Naive thymus-derived CD4-positive, alpha-beta T cell (primary cell): ENCODE data around the gene KCNIP4. TPM values are rescaled to one million over a fixed set of nuclear protein-coding genes. Genes with fewer than 3 reads are reported as not detected.

ENCODE experiments used
- ATAC-seq: fragments of 150-1000 bp; cut with Tn5 transposase; 2 replicates; pipeline ENCODE4 v1.10.0; 2021; ENCODE audit warnings: mild to moderate bottlenecking, moderate library complexity
- CTCF ChIA-PET: fragments of 350-600 bp; sonication (Branson Sonifier 250); formaldehyde crosslinking; loops from one replicate; lab custom pipeline; 2021; ENCODE audit warnings: antibody characterized with exemption; lab: Charles Lee
- POLR2A ChIA-PET: fragments of 350-600 bp; sonication (Branson Sonifier 250); formaldehyde crosslinking; loops from one replicate; lab custom pipeline; 2021; ENCODE audit warnings: antibody characterized with exemption, inconsistent platforms; lab: Charles Lee
- DNase-seq, 9 donors: peaks; one replicate each; pipeline versions ENCODE4 v3.0.0 to v3.0.0-alpha.2; 2020 to 2022; ENCODE audit warnings: mixed read lengths in 1 of 9
- H3K27ac ChIP-seq: one replicate; pipeline ENCODE4 v1.7.0; 2013; ENCODE audit warnings: mild to moderate bottlenecking, low read depth, low read length, moderate library complexity
- H3K27me3 ChIP-seq, 2 donors: one replicate each; pipeline ENCODE4 v1.7.0; 2013; ENCODE audit warnings: low read length in 2 of 2, mild to moderate bottlenecking in 2 of 2, moderate library complexity in 2 of 2; ENCODE audit not compliant: control insufficient read depth in 2 of 2, insufficient read depth in 2 of 2
- H3K36me3 ChIP-seq, 3 experiments: 1 replicate in 2 of 3; 2 replicates in 1 of 3; pipeline ENCODE4 v1.7.0; 2013; ENCODE audit warnings: low read length in 3 of 3, mild to moderate bottlenecking in 3 of 3, moderate library complexity in 1 of 3; ENCODE audit not compliant: insufficient read depth in 3 of 3, control insufficient read depth in 2 of 3
- H3K4me1 ChIP-seq, 2 donors: one replicate each; pipeline ENCODE4 v1.7.0; 2013; ENCODE audit warnings: low read length in 2 of 2, mild to moderate bottlenecking in 2 of 2, moderate library complexity in 1 of 2; ENCODE audit not compliant: control insufficient read depth in 2 of 2, insufficient read depth in 2 of 2
- H3K4me3 ChIP-seq: 2 replicates; pipeline ENCODE4 v1.7.0; 2013; ENCODE audit warnings: mild to moderate bottlenecking, low read length
- H3K9me3 ChIP-seq, 3 experiments: 1 replicate in 2 of 3; 2 replicates in 1 of 3; pipeline ENCODE4 v1.7.0; 2013; ENCODE audit warnings: low read length in 3 of 3; ENCODE audit not compliant: control insufficient read depth in 2 of 3
- H3K27ac Mint-ChIP-seq, 9 donors: one replicate each; pipeline ENCODE4 v1.8.0; 2020 to 2022; ENCODE audit warnings: mixed read lengths in 9 of 9, mild to moderate bottlenecking in 8 of 9, moderate library complexity in 5 of 9, inconsistent platforms in 2 of 9
- H3K27me3 Mint-ChIP-seq, 5 donors: one replicate each; pipeline ENCODE4 v1.8.0; 2021 to 2022; ENCODE audit warnings: mixed read lengths in 5 of 5, mild to moderate bottlenecking in 1 of 5
- H3K36me3 Mint-ChIP-seq, 5 donors: one replicate each; pipeline ENCODE4 v1.8.0; 2020 to 2022; ENCODE audit warnings: mixed read lengths in 5 of 5, mild to moderate bottlenecking in 3 of 5, inconsistent platforms in 1 of 5
- H3K4me1 Mint-ChIP-seq, 7 donors: one replicate each; pipeline ENCODE4 v1.8.0; 2020 to 2022; ENCODE audit warnings: mixed read lengths in 7 of 7, mild to moderate bottlenecking in 3 of 7, inconsistent platforms in 1 of 7
- H3K4me3 Mint-ChIP-seq, 10 donors: one replicate each; pipeline ENCODE4 v1.8.0; 2020 to 2022; ENCODE audit warnings: mild to moderate bottlenecking in 10 of 10, mixed read lengths in 10 of 10, moderate library complexity in 6 of 10, inconsistent platforms in 2 of 10
- H3K9me3 Mint-ChIP-seq, 11 donors: one replicate each; pipeline ENCODE4 v1.8.0; 2020 to 2022; ENCODE audit warnings: mixed read lengths in 11 of 11, mild to moderate bottlenecking in 4 of 11, inconsistent platforms in 1 of 11, moderate library complexity in 1 of 11
- intact Hi-C, 2 donors: fragments of 100-400 bp; cut with micrococcal nuclease; formaldehyde crosslinking; loops; one replicate each; pipeline ENCODE4 v1.15.1; 2023
- polyA plus RNA-seq, 2 donors: library from polyadenylated mRNA; unstranded; fragments of 300-500 nt; fragmentation: Illumina TruSeq; gene quantifications; one replicate each; pipeline ENCODE4 v1.2.3, GENCODE V29; 2021
- total RNA-seq, 6 experiments: library from RNA in 5 of 6; stranded (reverse) in 5 of 6; gene quantifications; 1 replicate in 5 of 6; 2 replicates in 1 of 6; pipeline ENCODE4 v1.2.3 and lab custom pipeline; 2021 to 2026

Gene KCNIP4
- total and polyA plus RNA-seq, 7 experiments from 2014 or later = 0.29 TPM; not detected in 6

GRCh38 chr4:21083413-21083812, 865.2 kb downstream of the KCNIP4 start:
- no peak overlapping the region for H3K27ac ChIP-seq
- no peak overlapping the region for H3K4me3 ChIP-seq
- Mint-ChIP-seq H3K4me1 (no peaks in the 10 kb centered on the region), H3K36me3 (peaks cover 0 to 3% (median 0%) of the 10 kb centered on the region in 5 donors), H3K27me3 (no peaks in the 10 kb centered on the region), H3K4me3 (no peak overlapping the region), H3K27ac (no peak overlapping the region), H3K9me3 (peaks cover 0 to 15% (median 4%) of the 10 kb centered on the region in 11 donors)
- no peak for ATAC-seq
- intact Hi-C loops = no loop called here
- H3K27me3 ChIP-seq = no peaks in the 10 kb centered on the region
- H3K9me3 ChIP-seq = no peaks in the 10 kb centered on the region
- ChIA-PET CTCF (no interaction called here), POLR2A (no interaction called here)
- no peaks in the 10 kb centered on the region for H3K36me3 ChIP-seq
- DNase-seq = no peak
- H3K4me1 ChIP-seq = no peaks in the 10 kb centered on the region

- Histone ChIP-seq H3K4me3 (no peak overlapping the region), H3K9me3 (no peaks in the 10 kb centered on the region), H3K27ac (no peak overlapping the region), H3K27me3 (no peaks in the 10 kb centered on the region), H3K36me3 (no peaks in the 10 kb centered on the region), H3K4me1 (no peaks in the 10 kb centered on the region)
- H3K27me3 Mint-ChIP-seq = peaks cover 0 to 5% (median 0%) of the 10 kb centered on the region in 5 donors
- no peak for DNase-seq
- no peak overlapping the region for H3K27ac Mint-ChIP-seq
- ChIA-PET CTCF (no interaction called here), POLR2A (no interaction called here)
- H3K4me1 Mint-ChIP-seq = no peaks in the 10 kb centered on the region
- H3K4me3 Mint-ChIP-seq = no peak overlapping the region
- no peaks in the 10 kb centered on the region for H3K36me3 Mint-ChIP-seq
- intact Hi-C loops = no loop called here
- H3K9me3 Mint-ChIP-seq = peaks cover 0 to 14% (median 8%) of the 10 kb centered on the region in 11 donors
- no peak for ATAC-seq
Observed at GRCh38 chr4:21077967-21078366, 870.6 kb downstream of the KCNIP4 start.

DNA sequence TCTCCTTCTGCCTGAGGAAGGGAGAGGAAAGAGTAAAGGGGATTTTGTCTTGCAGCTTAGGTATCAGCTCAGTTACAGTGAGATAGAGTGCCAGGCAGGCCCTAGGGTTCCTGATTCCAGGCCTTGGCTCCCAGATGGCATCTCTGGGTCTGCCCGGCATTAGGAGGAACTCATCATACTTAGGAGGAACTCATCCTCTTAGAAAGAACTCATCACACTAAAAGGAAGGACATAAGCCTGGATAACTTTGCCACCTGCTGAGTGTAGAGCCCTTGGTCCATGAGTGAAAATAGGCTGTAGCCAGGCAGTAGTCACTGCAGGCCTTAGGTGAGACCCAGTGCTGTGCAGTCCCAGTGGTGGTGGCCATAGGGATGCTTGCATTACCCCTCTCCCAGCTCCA, 881.2 kb downstream of the KCNIP4 start:
- Histone ChIP-seq H3K27ac (no peak overlapping the region), H3K4me1 (no peaks in the 10 kb centered on the region), H3K4me3 (no peak overlapping the region), H3K9me3 (no peaks in the 10 kb centered on the region), H3K36me3 (no peaks in the 10 kb centered on the region), H3K27me3 (no peaks in the 10 kb centered on the region)
- H3K4me3 Mint-ChIP-seq = no peak overlapping the region
- intact Hi-C loops = no loop called here
- POLR2A ChIA-PET = no interaction called here
- H3K36me3 Mint-ChIP-seq = no peaks in the 10 kb centered on the region
- H3K9me3 Mint-ChIP-seq = peaks cover 2 to 16% (median 5%) of the 10 kb centered on the region in 11 donors
- ATAC-seq = no peak
- CTCF ChIA-PET = no interaction called here
- H3K27ac Mint-ChIP-seq = no peak overlapping the region
- H3K27me3 Mint-ChIP-seq = no peaks in the 10 kb centered on the region
- no peak for DNase-seq
- no peaks in the 10 kb centered on the region for H3K4me1 Mint-ChIP-seq

DNA sequence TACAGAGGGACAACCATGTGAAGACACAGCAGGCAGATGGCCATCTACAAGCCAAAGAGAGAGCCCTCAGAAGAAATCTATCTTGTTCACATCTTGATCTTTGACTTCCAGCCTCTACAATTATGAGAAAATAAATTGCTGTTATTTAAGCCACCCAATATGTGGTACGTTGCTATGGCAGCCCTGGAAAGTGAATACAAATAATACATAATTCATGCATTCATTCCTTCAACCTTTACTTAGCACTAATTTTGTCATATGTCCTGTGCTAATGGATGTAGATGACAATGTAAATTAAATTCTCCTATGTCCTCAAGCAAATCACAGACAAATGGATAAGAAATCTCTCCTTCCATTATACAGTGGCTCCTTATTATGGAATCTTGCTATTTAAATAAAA, 886.7 kb downstream of the KCNIP4 start:
- intact Hi-C loops = no loop called here
- Mint-ChIP-seq H3K27me3 (no peaks in the 10 kb centered on the region), H3K27ac (no peak overlapping the region), H3K9me3 (peaks cover 0 to 26% (median 6%) of the 10 kb centered on the region in 11 donors), H3K36me3 (no peaks in the 10 kb centered on the region), H3K4me1 (no peaks in the 10 kb centered on the region), H3K4me3 (no peak overlapping the region)
- ChIA-PET POLR2A (no interaction called here), CTCF (no interaction called here)
- no peak overlapping the region for H3K4me3 ChIP-seq
- H3K4me1 ChIP-seq = no peaks in the 10 kb centered on the region
- ATAC-seq (no peak), DNase-seq (no peak)
- no peaks in the 10 kb centered on the region for H3K9me3 ChIP-seq
- no peaks in the 10 kb centered on the region for H3K36me3 ChIP-seq
- H3K27ac ChIP-seq = no peak overlapping the region
- H3K27me3 ChIP-seq = no peaks in the 10 kb centered on the region

GRCh38 chr4:21046141-21046540, 902.4 kb downstream of the KCNIP4 start:
- peaks cover 0 to 7% (median 0%) of the 10 kb centered on the region in 5 donors for H3K27me3 Mint-ChIP-seq
- Histone ChIP-seq H3K4me3 (no peak overlapping the region), H3K9me3 (no peaks in the 10 kb centered on the region), H3K27me3 (no peaks in the 10 kb centered on the region), H3K4me1 (no peaks in the 10 kb centered on the region), H3K36me3 (no peaks in the 10 kb centered on the region), H3K27ac (no peak overlapping the region)
- ATAC-seq = no peak
- intact Hi-C loops = no loop called here
- peaks cover 0 to 11% (median 0%) of the 10 kb centered on the region in 7 donors for H3K4me1 Mint-ChIP-seq
- no peak for DNase-seq
- CTCF ChIA-PET = no interaction called here
- POLR2A ChIA-PET = no interaction called here
- peaks cover 0 to 12% (median 4%) of the 10 kb centered on the region in 11 donors for H3K9me3 Mint-ChIP-seq
- no peak overlapping the region for H3K4me3 Mint-ChIP-seq
- no peak overlapping the region for H3K27ac Mint-ChIP-seq
- no peaks in the 10 kb centered on the region for H3K36me3 Mint-ChIP-seq

DNA sequence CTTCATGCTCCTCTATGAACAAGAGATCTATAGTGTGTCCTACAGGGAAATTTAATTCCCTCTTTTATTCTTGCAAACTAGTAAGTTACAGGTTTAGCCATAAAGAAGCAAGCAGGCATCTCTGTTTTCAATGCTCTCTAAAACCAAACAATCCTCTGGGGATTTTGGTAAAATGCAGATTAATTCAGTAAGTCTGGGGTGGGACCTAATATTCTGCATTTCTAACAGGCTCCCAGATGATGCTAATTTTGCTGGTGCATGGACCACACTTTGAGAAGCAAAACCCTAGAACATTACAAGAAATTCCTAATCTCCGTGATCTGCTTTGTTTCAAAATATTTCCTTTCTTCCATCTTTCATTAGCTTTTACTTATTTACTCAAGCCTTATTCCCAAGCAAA, 903.5 kb downstream of the KCNIP4 start:
- ATAC-seq = no peak
- CTCF ChIA-PET = no interaction called here
- no peak overlapping the region for H3K27ac Mint-ChIP-seq
- intact Hi-C loops = no loop called here
- no peak for DNase-seq
- Histone ChIP-seq H3K36me3 (no peaks in the 10 kb centered on the region), H3K27me3 (no peaks in the 10 kb centered on the region), H3K4me3 (no peak overlapping the region), H3K9me3 (no peaks in the 10 kb centered on the region), H3K4me1 (no peaks in the 10 kb centered on the region), H3K27ac (no peak overlapping the region)
- peaks cover 0 to 11% (median 0%) of the 10 kb centered on the region in 7 donors for H3K4me1 Mint-ChIP-seq
- H3K36me3 Mint-ChIP-seq = no peaks in the 10 kb centered on the region
- peaks cover 0 to 7% (median 0%) of the 10 kb centered on the region in 5 donors for H3K27me3 Mint-ChIP-seq
- no peak overlapping the region for H3K4me3 Mint-ChIP-seq
- POLR2A ChIA-PET = no interaction called here
- peaks cover 0 to 12% (median 4%) of the 10 kb centered on the region in 11 donors for H3K9me3 Mint-ChIP-seq

DNA sequence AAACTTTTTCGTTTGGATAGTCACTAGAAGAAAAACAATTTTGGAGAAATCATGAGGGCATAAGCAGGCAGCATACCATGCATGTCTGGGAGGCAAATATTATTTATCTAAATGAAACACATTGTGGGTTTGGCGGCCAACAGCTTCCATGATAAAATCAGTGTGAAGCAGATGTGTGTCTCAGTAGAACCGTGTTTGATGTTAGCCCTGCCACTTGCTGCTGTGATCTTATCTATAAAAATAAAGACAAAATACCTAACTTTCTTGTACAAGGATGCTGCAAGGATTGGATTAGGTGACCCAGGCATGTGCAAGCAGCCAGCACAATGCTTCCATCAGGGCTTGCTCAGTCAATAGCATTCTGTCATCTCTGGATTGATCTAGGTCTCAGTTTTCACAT, 906.9 kb downstream of the KCNIP4 start:
- peaks cover 0 to 12% (median 3%) of the 10 kb centered on the region in 11 donors for H3K9me3 Mint-ChIP-seq
- no peak overlapping the region for H3K4me3 Mint-ChIP-seq
- Histone ChIP-seq H3K27ac (no peak overlapping the region), H3K27me3 (no peaks in the 10 kb centered on the region), H3K4me1 (no peaks in the 10 kb centered on the region), H3K4me3 (no peak overlapping the region), H3K36me3 (no peaks in the 10 kb centered on the region), H3K9me3 (no peaks in the 10 kb centered on the region)
- intact Hi-C loops = no loop called here
- DNase-seq = no peak
- H3K27ac Mint-ChIP-seq = no peak overlapping the region
- H3K27me3 Mint-ChIP-seq = peaks cover 0 to 7% (median 0%) of the 10 kb centered on the region in 5 donors
- no peaks in the 10 kb centered on the region for H3K36me3 Mint-ChIP-seq
- CTCF ChIA-PET = no interaction called here
- H3K4me1 Mint-ChIP-seq = peaks cover 0 to 11% (median 0%) of the 10 kb centered on the region in 7 donors
- POLR2A ChIA-PET = no interaction called here
- no peak for ATAC-seq
